ENCODE data around the gene ACTL8. TPM values are rescaled to one million over a fixed set of nuclear protein-coding genes. Genes with fewer than 3 reads are reported as not detected.
A peak's percentile ranks its signal among the peaks of the same experiment; 100 is the strongest.

The ACTL8 gene
- total RNA-seq, 1 experiment from 2014 or later: 0.07 TPM

DNA sequence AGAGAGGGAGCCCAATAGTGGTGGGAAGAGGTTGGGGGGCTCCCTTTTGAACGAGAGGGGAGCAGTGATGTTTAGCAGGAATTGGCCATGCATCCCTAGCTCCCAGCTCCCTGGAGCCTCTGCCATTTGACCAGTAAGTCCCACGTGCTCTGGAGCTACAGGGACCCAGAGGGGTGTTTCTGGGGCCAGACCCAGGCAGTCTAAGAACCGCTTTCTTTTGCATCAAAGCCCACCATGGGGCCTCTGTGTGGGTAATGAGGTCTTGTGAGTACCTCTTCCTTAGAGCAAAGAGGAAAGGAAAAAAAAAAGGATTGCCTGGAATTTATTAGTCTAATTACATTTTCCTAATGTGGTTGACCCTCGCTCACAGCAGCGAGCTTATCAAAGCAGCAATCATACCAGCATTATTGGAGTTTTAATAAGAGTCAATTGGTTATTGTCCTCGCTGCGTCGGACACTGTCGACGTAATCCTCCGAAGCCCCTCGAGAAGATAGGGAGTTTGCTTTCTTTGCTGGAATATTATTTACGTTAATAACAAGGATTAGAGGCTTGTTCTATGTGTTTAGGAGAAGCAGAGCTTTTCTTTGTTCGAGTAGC lies 17.6 kb downstream of the ACTL8 start:
- DNase-seq (ENCODE audit: low read depth): no peak

DNA sequence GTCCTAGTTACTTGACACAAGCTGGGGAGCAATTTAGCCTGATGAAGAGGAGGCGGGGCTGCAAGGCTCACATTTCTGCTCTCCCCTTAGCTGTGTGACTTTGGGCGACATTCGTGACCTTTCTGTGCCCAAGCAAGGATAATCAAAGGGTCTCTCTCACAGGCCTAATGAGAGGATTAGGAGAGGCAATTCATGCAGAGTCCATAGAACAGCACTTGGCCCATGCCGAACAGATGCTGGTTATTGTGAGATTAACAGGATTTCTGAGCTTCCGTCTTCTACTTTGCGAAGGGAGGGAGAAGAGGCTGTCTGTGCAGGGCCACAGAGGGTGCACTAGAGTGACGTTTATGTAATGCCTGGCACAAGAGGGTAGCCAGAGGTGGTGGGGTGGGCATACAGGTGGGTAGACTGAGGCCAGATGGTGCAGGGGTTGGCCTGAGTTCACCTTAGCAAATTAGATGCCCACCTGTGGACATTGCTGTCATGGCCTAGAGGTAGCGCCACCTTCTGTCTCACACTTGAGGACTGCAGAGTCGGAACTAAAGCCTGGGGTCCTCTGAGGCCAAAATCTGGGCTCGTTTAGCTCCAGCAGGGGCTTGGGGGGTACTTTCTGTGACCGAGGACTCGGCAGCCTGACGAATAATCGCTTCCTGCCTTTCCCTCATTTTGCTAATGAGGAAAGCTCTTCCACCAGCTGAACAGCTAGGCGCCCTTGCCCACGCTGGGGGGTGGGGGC lies 18.6 kb downstream of the ACTL8 start:
- no peak for DNase-seq (ENCODE audit: low read depth)

DNA sequence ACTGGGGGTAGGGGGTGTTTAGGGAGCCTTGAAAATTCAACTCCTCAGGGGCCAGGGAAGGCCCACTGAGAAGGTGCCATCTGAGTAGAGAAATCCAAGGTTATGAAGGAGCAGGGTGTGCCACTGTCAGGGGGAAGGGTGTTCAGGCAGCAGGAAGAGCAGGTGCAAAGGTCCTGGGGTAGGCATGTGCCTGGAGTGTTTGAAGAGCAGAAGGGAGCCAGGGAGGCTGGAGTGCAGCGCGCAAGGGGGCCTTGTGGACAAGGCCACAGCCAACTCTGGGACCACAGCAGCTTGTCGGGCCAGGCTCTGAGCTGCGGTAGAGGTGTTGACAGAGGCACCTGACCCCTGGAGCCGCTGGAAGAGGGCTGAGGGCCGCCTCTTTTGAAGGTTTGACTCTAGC lies 19.3 kb downstream of the ACTL8 start:
- no peak for DNase-seq (ENCODE audit: low read depth)

DNA sequence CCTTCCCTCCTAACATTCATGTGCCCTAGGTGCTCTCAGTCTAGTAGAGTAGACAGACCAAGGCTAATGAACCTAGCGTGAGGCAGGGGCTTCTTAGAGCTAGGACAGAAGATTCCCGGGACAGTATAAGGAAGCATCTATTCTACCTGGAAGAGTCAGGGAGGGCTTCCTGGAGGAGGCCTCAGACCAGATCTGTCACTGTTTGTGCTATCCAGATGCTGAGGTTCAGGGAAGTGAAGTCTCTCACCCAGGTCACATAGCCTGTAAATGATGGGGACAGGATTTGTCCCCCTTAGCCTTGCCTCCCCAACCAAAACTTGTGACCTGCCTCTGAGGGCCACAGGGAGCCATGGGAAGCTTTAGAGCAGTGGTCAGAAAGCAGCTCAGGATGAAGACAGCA lies 20.7 kb downstream of the ACTL8 start:
- no peak for DNase-seq (ENCODE audit: low read depth)

DNA sequence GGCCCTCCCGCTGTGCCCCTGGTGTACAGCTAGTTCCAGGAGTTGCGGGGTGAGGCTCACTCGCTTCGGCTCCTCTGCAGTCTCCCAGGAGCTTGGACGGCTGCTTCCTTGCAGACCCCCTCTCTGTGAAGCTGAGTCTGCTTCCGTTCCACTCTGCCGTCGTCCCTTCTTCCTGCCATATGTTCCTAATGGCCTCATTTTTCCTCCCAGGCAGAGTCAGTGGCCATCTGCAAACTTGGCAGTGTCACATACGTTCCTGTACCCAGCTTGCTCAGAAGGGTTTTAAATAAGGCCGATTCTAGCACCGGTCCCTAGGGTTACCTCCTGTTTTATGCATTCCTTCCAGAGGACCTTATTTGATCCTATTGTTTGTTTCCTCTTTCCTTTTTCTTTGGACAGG lies 21.3 kb downstream of the ACTL8 start:
- no peak for DNase-seq (ENCODE audit: low read depth)

DNA sequence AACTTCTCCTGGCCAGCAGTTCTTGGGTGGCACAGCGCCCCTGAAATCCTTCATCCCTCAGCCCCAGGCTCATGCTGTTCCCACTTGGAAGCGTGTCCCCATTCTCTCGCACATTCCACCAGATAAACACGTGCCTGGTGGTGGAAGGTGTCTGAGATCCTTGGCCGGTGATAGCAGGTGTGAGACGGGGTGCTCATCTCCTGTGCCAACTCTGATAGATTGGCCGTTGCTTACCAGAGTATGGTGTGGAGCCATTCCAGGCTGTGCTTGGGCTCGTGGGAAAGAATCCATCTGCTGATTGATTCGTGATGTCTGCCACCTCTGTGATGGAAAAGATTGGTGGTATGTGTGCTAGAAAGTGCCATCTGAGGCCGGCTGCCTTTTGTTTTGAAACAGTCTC lies 22.2 kb downstream of the ACTL8 start:
- no peak for DNase-seq (ENCODE audit: low read depth)

DNA sequence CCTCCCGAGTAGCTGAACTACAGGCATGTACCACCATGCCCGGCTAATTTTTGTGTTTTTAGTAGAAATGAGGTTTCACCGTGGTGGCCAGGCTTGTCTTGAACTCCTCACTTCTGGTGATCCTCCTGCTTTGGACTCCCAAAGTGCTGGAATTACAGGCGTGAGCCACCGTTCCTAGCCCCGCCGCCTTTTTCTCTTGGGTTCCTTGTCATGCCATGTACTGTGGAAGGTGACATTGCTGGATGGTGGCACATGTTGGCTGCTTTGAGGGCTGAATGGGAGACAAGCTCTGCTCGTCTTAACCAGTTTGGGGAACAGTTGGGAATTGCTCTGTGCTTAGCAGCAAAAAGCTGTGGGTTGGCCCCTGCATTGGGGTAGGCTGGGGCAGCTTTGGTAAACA lies 22.7 kb downstream of the ACTL8 start:
- no peak for DNase-seq (ENCODE audit: low read depth)

DNA sequence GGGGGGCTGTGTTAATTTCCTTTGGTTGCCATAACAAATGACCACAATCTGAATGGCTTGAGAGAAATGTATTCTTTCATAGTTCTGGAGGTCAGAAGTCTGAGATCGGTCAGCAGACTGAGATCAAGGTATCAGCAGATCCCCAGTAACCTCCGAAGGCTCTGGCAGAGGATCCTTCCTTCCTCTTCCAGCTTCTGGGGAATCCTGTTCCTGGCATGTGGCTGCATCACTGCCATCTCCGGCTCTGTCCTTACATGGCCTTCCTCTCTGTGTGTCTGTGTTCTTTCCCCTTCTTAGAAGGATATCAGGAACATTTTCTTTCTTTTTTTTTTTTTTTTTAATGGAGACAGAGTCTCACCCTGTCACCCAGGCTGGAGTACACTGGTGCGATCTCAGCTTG lies 25.8 kb downstream of the ACTL8 start:
- no peak for DNase-seq (ENCODE audit: low read depth)

DNA sequence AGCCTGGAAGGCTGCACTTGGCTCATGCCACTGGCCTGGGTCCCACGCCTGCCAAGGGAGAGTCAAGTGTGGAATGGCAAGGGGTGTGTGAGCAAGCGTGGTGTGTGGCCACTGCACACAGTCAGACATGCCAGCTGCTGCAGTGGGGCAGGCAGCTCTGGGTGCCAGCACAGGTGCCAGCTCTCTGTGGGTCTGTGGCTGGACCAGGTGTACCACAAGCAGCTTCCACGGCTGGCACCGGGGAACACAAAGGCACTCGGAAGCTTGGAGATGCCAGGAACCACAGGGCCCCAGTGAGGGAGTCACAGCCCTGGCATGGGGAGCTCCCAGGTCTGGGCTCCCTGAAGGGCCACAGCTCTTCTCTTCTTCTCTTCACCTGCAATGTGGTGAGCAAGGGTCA lies 34.8 kb downstream of the ACTL8 start:
- DNase-seq (ENCODE audit: low read depth): no peak

DNA sequence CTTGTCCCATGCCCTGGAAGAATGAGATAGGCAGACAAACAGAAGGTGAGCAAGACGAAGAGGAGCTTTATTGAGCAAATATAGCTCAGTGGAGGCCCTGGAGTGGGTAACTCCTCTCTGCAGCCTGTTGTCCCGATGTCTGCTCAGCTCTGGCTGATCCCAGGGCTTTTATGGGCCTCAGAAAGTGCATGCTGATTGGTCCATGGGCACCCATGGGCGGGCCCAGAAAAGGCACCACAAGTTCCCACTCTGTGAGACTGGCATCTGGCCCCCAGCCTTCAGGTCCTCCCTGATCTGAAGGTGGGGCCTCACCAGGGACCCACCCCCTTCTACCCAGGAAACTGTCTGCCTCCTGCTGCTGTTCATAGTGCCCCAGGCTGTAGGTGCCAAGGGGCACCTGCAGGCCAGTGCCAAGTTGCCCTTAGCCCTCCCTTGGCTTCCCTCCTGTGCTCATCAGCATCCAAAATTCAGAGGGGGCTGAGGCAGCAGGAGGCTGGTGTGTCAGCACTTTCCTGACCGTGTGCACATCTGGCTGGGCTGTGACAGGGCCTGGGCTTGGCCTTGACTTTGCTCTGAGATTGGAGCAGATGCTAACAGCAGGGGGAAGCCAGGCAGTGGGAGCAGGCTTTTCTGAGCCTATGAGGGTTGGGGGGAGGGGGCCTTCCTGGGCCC lies 35.4 kb downstream of the ACTL8 start:
- DNase-seq (ENCODE audit: low read depth): no peak

DNA sequence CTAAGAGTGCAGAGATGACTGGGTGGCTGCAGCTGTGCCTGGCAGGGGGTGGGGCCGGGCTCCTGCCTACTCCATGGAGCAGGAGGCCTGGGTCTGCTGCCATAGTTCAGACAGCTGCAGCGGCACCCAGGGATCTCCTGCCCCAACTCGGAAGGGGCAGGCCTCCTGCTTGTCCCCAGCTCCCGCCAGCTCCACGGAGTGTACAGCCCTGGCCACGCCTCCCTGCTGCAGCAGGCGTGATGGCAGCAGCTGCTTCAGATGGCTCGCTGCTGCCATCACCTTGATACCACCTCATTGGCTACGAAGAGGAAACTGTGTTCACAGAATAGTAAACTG lies 35.9 kb downstream of the ACTL8 start:
- DNase-seq (ENCODE audit: low read depth): no peak

DNA sequence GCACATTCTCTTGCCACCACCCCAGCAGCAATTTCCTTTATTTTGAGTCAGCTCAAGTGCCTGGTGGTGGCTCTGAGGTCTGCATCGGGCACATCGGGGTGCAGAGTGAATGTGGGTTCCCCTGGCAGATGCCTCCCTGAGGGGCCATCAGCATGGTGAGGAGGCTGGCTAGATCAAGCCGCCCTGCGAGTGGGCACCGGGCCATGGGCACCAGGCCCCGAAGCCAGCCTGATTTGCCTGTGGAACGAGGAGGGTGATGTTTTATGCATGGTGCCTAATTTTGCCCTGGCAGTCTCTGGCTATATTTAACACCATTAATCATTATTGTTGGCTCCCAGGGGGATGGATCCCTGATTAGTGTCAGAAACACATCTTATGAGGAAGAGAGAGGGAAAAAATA lies 36.3 kb downstream of the ACTL8 start:
- DNase-seq (ENCODE audit: low read depth): no peak

DNA sequence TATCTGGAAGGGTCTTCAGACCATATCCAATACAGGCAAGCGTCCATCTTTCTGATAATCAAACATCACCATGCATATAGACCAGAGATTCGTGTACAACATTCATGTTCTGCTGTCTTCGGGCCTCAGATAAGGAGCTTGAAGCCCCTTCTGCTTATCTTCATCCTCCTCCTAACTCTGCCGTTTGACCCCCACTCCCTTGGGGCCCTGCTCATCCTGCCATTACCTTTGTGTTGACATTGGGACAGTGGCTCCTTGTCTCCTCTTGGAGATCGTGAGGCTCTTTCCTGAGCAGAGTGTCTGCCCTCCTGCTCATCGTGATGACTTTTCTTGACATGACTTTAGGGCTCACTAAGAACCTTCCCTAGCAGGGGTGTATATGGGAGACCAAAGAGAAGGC lies 37.3 kb downstream of the ACTL8 start:
- DNase-seq (ENCODE audit: low read depth): no peak

DNA sequence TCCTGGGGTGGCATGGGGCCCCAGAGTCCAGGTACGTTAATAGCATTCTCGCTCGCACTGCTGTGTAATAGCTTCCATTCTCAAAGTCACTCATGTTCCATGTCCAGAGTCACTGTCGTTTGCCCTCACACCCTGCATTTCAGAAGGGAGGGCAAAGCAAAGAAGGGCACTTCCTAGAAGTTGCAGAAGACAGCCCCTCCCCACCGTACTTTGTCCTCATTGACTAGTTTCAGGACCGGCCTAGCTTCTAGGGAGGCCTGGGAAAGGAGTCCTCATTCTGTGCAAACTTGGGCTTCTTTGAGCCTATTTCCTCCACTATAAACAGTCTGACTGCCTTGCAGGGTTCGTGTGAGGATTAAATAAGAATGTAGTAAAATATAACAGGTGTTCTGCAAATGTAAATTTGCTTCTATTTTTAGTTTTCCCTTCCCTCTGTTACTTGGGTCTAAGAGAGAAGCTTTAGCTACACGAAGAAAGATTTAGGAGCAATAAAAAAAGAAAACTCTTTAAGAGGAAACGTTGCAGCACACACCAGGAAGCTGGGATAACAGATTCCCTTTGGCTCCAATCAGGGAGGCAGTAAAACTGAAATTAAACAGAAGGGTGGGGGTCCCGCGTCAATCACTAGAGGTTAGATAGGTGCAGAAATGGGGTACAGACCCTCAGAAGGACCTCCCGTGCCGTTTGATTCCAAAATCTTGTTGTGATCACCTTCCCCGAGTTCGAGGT lies 40.1 kb downstream of the ACTL8 start:
- no peak for DNase-seq (ENCODE audit: low read depth)

DNA sequence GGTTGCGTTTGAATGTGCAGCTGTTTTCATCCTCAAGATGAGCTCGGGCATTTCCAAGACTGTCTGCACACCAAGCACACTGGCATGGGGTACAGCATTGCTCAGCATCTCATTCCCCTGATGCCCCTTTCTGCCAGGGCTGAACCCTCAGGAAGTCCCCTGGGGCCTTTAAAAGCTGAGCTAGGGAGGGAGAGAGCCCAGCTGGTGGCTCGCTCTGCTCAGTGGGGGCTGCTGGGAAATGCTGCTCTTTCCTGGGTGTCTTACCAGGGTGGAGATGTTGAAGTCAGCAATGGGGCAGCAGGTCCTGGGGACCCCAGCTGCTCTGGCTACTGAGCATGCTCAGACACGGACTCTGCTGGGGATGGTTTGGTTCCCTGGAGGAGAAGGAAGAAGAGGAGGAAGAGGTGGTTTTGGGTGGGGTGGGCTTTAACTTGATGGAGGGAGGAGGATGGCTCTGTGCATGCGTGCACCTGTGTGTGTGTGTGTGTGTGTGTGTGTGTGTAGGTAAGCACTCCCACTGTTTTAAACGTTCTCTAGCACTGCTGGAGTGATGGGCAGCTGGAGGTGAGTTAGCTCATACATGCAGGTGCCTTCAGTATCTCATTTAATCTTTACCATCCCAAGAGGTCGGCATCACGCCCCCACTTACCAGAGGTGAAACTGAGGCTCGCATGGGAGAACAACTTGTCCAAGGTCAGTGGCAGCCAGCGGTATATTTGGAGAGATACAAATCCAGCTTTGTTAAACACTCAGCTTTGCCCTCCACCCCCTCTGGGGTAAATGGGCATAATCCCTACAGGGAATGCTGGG lies 40.9 kb downstream of the ACTL8 start:
- DNase-seq (ENCODE audit: low read depth): no peak

DNA sequence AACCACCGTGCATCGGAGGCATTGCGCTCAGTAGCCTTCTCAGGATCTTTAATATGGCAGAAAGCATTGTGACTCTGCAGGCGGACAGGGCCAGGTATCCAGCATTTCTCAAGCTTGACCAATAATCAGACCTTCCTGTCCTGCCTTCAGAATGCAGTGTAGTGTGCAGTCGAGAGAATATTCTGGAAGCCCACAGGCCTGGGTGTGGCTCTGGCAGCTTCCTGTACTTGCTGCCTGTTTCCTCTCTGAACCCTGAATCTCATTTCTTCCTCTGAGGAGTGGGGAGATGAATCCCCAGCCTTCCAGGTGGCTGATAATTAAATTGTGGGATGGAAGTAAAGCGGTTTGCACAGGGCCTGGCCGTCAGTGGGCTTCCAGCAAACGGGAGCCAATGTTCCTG lies 42.3 kb downstream of the ACTL8 start:
- no peak for DNase-seq (ENCODE audit: low read depth)

DNA sequence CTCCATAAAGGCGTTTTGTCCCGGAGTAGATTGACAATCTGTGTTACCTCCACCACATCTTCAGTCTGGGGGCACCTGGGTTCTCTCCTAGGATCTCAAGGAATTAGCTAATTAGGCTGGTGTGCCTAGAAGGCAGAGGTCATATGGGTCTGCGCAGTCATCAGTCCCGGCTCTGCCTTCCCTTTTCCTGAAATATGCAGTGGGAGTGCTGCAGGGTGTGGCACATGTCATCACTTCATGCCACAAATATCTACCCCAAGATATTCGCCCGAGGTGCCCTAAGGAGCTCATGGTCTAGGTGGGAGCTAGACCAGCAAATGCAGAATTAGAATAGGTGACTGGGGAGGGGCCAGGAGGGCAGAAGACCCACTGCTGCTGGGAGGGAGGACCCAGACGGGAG lies 42.9 kb downstream of the ACTL8 start:
- no peak for DNase-seq (ENCODE audit: low read depth)

DNA sequence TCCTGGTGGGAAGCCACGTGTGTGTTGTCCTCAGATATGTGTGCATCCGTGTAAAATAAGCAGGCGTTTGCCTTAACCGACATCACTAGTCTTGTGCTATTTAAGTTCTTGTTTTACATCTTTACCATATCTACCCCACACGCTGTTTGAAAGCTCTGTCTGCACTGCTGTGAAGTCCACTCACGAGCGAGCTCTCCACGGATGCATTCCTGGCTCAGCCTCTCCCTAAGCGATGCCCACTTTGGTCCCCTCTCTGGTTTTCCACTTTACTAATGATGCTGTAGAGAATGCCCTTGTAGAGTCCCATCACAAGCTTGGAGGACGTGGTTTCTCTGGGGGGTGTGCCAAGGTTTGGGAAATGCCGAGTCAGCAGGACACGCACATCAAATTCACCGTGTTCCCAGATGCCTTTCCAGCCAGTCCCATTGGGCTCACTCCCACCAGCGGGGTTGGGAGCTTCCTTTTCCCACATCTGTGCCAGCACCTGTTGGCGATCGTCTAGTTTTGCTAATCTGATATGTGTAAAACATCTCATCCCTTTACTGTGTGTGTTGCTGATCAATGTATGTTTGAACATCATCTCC lies 43.8 kb downstream of the ACTL8 start:
- no peak for DNase-seq (ENCODE audit: low read depth)

DNA sequence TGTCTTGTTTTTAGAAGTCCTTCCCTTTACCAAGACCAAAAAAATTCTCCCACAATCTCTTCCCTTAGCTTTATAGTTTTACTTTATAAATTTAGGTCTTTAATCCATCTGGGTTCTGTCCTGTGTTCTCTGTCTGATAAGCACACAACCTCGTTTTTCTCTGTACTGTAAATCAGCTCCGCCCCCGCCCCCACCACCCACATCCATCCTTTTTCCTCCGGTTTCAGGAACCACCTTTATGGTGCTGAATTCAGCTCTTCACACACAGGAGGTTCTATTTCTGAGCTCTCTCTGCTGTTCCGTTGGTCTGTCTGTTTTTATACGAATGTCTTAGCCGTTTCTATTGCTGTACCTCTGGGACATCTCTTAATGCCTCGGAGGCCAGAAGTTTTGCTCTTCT lies 44.5 kb downstream of the ACTL8 start:
- no peak for DNase-seq (ENCODE audit: low read depth)

DNA sequence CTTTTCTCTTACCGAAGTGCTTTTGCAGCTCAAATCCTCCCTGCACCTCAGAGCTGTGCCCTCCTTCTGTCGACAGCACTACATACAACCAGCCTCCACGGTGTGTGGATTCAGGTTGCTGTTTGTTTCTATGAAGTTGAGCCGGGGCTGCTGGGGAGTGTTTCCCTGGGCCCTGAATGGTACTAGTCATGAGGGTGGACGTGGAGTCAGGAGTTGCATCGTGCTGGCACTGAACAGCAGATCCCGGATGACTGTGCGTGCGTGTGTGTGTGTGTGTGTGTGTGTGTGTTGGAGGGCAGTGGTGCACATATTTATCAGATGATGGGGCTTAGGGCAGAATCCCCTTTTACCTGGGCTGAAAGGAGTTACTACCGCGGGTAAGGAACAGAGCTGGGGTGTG lies 47.0 kb downstream of the ACTL8 start:
- DNase-seq (ENCODE audit: low read depth): peak; percentile 13

DNA sequence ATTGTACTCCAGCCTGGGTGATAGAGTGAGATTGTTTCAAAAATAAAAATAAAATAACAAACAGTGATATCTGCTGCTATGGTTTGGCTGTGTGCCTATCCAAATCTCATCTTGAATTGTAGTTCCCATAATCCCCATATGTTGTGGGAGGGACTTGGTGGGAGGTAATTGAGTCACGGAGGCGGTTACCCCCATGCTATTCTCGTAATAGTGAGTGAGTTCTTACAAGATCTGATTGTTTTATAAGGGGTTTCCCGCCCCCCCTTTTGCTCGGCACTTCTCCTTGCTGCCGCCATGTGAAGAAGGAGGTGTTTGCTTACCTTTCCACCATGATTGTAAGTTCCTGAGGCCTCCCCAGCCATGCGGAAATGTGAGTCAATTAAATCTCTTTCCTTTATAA lies 47.8 kb downstream of the ACTL8 start:
- no peak for DNase-seq (ENCODE audit: low read depth)

Measured in M059J (cell line).